Measurements from ENCODE around the gene MEAK7.

Gene MEAK7

DNA sequence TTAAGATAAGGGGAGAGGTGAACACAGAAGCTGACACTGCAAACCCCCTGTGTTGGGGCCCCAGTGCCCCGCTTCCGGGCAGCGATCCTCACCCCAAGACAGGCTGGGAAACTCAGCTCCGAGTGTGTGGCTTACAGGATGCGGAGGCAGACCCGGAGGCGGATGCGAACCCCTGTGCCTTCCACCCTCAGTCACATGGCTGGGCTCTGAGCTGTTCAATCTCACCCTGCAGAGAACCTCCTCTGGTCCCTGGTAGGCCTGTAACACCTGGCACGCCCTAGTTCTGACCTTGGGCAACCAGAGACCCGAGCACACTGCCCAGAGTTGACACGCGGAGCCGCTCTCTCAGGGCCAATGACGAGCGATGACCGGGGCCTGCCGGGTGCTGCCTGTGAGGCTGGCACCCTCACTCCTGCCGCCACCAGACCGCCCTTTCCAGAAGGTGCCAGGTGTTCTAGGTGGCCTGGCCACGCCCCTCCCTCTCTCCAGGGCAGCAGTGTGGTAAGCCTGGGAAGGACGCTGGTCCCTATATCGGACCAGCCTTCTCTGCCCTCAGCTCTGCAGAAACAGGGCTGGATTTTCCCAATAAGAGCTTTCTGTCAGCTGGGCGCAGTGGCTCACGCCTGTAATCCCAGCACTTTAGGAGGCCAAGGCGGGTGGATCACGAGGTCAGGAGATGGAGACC is 23.3 kb downstream of the MEAK7 start:
- DNase-seq, result no peak
- in situ Hi-C loops (cut with MboI; ENCODE audit: low pct_unique_long_range_greater_than_20kb, low sequenced_read_pairs), result loop anchor here (25.0 kb wide), 1 partner anchor 519 kb away; the partner anchor contains the start of genes NECAB2 and OSGIN1

- no peak for DNase-seq
- in situ Hi-C loops (cut with MboI; ENCODE audit: low pct_unique_long_range_greater_than_20kb, low sequenced_read_pairs), result loop anchor here (25.0 kb wide), 1 partner anchor 518 kb away; the partner anchor contains the start of genes NECAB2 and OSGIN1
Measured at GRCh38 chr16:84479716-84480450, 24.6 kb downstream of the MEAK7 start.

DNA sequence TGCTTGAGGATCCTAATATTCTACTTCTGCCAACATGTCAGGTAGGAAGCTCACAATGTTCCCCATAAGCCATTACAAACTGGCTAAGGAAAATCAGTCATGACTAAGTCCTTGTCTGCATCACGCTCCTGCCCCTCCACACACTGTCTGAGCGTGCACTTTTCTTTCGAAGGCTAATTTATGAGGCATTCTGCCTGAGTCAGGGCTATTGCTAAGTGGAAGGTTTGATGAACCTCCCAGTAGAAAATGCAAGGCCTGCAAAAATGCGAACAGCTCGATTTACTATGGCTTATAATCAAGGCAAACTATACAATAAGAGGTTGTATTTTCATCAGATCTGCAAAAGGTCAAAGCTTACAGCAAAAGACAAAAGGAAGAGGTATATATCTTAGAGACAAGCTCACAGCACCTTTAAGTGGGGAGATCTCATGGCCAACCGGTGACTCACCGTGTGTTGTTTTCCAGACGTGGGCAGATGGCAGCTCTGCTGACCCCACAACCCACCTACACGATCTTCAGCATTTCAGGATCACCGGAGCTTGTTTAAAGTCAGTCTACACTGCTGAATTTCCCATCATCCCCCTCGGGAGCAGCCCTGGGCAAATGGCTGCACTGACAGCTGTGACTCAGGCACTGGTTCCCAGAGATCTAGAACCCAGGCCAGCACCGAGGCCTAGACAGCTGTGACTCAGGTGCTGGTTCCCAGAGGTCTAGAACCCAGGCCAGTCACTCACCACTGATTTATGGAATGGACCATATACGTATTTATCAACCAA is 26.1 kb downstream of the MEAK7 start:
- in situ Hi-C loops (cut with MboI; ENCODE audit: low pct_unique_long_range_greater_than_20kb, low sequenced_read_pairs), result loop anchor here (25.0 kb wide), 1 partner anchor 516 kb away; the partner anchor contains the start of genes NECAB2 and OSGIN1
- no peak for DNase-seq

DNA sequence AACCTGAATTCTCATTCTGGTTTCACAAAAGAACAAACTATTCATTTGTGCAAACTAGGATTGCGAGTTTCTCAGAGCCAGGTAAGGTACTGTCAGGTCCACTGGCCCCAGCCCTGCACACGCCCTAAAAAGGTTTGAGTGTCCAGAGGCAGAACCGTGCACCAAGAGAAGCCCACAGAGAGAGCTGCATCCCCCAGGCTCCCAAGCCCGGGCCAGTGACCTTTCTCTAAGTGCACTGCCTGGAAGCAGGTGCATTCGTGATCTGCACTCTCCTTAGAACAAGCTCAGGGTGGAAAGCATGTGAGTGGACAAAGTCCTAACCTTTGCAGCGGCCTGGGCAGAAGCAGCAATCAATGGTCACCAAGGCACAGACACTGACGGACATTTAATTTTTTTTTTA is 26.8 kb downstream of the MEAK7 start:
- in situ Hi-C loops (cut with MboI; ENCODE audit: low pct_unique_long_range_greater_than_20kb, low sequenced_read_pairs), result loop anchor here (25.0 kb wide), 1 partner anchor 515 kb away; the partner anchor contains the start of genes NECAB2 and OSGIN1
- DNase-seq, result no peak

GRCh38 chr16:84476401-84476800 is 28.1 kb downstream of the MEAK7 start:
- no peak for DNase-seq
- in situ Hi-C loops (cut with MboI; ENCODE audit: low pct_unique_long_range_greater_than_20kb, low sequenced_read_pairs), result loop anchor here (25.0 kb wide), 1 partner anchor 514 kb away; the partner anchor contains the start of genes NECAB2 and OSGIN1

- no peak for DNase-seq
- in situ Hi-C loops (cut with MboI; ENCODE audit: low pct_unique_long_range_greater_than_20kb, low sequenced_read_pairs), result loop anchor here (25.0 kb wide), 1 partner anchor 513 kb away; the partner anchor contains the start of genes NECAB2 and OSGIN1
Measured at GRCh38 chr16:84475643-84476240, 28.7 kb downstream of the MEAK7 start.

GRCh38 chr16:84471966-84472365 is 32.5 kb downstream of the MEAK7 start:
- no peak for DNase-seq
- in situ Hi-C loops (cut with MboI; ENCODE audit: low pct_unique_long_range_greater_than_20kb, low sequenced_read_pairs), result no loop called here

DNA sequence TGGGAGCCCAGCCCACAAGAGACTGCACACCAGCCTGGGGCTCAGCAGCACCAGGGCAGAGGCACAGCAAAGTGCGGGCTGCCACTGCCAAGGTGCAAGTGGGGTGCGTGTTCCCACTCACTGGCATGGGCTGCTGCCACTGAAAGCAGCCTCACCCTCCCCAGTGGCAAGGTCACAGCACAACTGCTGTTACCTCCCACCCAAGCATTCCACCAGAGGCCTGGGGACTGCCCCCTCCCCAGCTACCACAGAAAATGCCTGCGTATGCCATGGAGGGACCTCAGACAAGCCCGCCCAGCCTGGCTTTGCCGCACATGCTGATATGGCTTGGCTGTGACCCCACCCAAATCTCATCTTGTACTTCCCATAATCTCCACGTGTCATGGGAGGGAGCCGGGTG is 33.1 kb downstream of the MEAK7 start:
- DNase-seq, result no peak
- in situ Hi-C loops (cut with MboI; ENCODE audit: low pct_unique_long_range_greater_than_20kb, low sequenced_read_pairs), result no loop called here

DNA sequence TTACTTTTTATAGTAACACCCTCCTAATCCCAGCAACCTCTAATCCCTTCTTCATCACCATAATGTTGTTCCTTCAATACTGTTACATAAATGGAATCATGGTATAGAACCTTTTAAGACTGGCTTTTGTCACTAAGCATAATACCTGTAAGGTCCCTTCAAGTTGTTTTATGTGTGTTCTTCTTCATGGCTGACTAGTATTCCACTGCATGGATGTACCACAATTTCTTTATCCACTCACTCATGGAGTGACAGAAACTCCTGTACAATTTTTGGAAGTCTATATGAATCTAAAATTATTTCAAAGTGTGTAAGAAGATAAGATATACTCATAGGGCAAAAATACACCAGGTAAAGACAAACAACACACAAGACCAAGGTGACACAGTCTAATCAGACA is 36.8 kb downstream of the MEAK7 start:
- in situ Hi-C loops (cut with MboI; ENCODE audit: low pct_unique_long_range_greater_than_20kb, low sequenced_read_pairs), result no loop called here
- no peak for DNase-seq

DNA sequence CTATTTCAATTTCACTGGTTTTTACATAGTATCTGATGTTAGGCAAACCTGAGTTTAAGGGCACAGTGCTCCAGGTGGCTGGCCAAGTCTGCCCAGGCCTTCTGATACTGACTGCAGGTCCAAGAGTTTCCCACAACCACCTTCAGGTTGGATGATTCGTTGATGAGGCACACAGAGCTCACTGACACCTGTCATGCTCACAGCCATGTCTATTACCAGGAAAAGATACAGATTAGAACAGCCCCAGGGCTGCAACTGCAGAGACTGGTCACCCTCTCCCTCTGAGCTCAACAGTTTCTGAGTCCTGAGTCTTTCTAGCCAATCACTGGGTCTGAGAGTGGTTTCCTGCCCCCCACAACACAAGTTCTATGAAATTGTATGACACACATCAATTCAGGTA is 37.2 kb downstream of the MEAK7 start:
- no peak for DNase-seq
- in situ Hi-C loops (cut with MboI; ENCODE audit: low pct_unique_long_range_greater_than_20kb, low sequenced_read_pairs), result no loop called here

DNA sequence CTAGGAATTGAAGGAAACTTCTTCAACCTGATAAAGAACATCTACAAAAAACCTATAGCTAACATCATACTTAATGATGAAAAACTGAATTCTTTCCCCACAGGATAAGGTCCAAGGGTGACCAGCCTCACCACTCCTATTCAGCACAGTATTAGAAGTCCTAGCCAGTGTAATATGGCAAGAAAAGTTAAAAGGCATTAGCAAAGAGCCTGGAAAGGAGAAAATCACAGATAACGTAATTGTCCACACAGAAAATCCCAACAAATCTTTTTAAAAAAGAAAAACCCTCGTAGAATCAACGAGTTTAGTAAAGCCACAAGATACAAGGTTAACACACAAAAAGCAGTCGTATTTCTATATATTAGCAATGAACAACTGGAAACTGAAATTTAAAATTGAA is 37.8 kb downstream of the MEAK7 start:
- DNase-seq, result no peak

GRCh38 chr16:84465154-84465553 is 39.3 kb downstream of the MEAK7 start:
- no peak for DNase-seq
- in situ Hi-C loops (cut with MboI; ENCODE audit: low pct_unique_long_range_greater_than_20kb, low sequenced_read_pairs), result no loop called here

More for the DNA sequence above, 37.8 kb downstream of the MEAK7 start:
- in situ Hi-C loops (cut with MboI; ENCODE audit: low pct_unique_long_range_greater_than_20kb, low sequenced_read_pairs), result no loop called here

DNA sequence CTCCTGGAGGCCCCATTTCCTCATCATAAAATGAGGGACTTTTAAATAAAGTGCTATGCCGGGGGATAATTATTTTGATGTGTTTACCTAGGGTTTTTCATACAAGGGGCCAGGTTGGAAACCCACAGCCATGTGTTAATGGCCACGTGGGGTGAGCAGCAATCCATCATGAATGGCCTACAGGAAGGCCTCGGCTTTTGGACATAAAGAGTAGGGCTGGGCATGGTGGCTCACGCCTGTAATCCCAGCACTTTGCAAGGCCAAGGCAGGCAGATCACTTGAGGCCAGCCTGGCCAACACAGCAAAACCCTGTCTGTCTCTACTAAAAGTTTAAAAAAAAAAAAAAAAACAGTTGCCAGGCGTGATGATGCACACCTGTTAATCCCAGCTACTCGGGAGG is 40.3 kb downstream of the MEAK7 start:
- DNase-seq, result no peak
- in situ Hi-C loops (cut with MboI; ENCODE audit: low pct_unique_long_range_greater_than_20kb, low sequenced_read_pairs), result no loop called here

DNA sequence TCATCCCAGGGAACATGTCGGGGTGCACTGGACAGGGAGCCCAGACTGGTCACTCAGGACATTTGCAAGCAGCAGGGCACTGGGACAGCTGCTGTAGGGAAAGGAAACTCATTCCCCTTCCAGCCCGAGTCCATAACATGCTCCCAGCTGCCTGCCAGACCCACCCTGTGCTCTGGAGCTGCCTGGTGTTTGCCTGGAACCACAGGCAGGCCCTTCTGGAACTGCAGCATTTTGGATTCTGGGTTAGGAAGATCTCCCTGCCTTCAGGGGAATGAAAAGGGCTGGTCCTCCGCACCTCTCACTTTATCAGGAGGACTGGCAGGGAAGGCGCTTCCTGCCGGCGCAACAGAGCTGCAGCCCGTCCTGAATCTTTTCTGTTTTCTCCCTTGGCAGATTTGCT is 41.2 kb downstream of the MEAK7 start:
- in situ Hi-C loops (cut with MboI; ENCODE audit: low pct_unique_long_range_greater_than_20kb, low sequenced_read_pairs), result no loop called here
- no peak for DNase-seq

GRCh38 chr16:84462296-84463210 is 41.9 kb downstream of the MEAK7 start:
- DNase-seq, result no peak
- in situ Hi-C loops (cut with MboI; ENCODE audit: low pct_unique_long_range_greater_than_20kb, low sequenced_read_pairs), result no loop called here

DNA sequence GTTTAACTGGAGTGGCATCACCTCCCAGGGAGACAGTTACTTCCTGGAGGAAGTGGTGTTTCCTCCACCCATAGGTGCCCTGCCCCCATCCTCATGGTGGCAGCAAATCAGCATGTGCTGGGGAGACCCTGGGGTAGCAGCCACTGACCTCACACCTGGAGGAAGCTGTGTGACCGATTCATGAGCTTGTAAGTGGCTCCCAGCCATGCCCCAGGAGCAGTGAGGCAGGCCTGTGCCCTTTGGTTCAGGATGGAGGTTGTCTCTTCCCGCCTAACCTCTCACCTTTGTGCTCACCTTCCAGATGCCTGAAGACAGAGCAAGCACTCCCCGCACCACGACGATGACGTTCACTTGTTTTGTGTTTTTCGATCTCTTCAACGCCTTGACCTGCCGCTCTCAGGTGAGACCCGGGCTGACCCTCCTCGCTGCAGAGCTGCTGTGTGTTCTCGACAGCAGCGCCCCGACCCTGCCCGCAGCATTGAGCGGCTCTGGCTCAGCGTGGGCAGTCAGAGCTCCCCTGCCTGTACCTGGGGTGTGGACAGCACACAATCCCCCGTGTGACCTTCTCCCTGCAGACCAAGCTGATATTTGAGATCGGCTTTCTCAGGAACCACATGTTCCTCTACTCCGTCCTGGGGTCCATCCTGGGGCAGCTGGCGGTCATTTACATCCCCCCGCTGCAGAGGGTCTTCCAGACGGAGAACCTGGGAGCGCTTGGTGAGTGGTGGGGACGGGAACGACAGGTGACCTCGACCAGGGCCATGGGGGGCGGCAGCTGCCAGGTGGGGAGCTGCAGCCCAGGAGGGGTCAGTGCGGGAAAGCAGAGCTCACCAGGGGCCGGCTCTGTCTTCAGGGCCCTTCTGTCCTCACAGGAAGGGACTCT is 42.8 kb downstream of the MEAK7 start:
- DNase-seq, result no peak
- in situ Hi-C loops (cut with MboI; ENCODE audit: low pct_unique_long_range_greater_than_20kb, low sequenced_read_pairs), result no loop called here

- in situ Hi-C loops (cut with MboI; ENCODE audit: low pct_unique_long_range_greater_than_20kb, low sequenced_read_pairs), result no loop called here
Measured at GRCh38 chr16:84461029-84461412, 43.4 kb downstream of the MEAK7 start.

More at GRCh38 chr16:84461029-84461412, 43.4 kb downstream of the MEAK7 start:
- no peak for DNase-seq
